WI38 (cell line): ENCODE data around the gene ASTN1.

Experiments
- H3K4me3 ChIP-seq: 2 replicates; pipeline ENCODE4 v1.5.1; 2011; ENCODE audit warnings: low read depth, mild to moderate bottlenecking, control low read depth, low read length
- CTCF ChIP-seq: IDR thresholded peaks from 2 replicates; pipeline ENCODE4 v1.5.1; 2012; ENCODE audit warnings: low read depth, mild to moderate bottlenecking, control low read depth, low read length

The ASTN1 gene

GRCh38 chr1:176976225-176976624, 188.3 kb downstream of the ASTN1 start:
- no peak for TF ChIP-seq CTCF
- H3K4me3 ChIP-seq: no peak overlapping the region

GRCh38 chr1:176964687-176965086, 199.8 kb downstream of the ASTN1 start:
- TF ChIP-seq CTCF: no peak
- H3K4me3 ChIP-seq: no peak overlapping the region

GRCh38 chr1:176963181-176963580, 201.3 kb downstream of the ASTN1 start:
- no peak for TF ChIP-seq CTCF
- H3K4me3 ChIP-seq: no peak overlapping the region

DNA sequence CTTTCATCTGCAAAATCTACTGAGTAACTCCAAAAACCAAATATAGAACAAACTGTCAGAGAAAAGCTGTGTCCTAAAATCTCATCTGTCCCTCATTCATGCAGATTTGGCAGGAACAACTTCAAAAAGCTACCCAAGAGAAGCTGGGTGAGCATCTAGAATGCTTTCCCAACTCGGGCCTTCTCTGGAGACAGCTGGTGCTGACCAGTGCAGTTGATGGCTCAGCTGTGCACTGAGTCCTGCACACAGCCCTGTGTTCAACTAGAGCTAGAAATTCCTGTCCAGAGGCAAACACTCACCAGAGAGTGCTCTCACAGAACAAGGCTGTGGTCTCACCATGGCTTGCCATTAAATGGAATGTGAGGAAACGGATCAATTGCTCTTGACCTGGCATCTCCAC, 202.8 kb downstream of the ASTN1 start:
- TF ChIP-seq CTCF: no peak

DNA sequence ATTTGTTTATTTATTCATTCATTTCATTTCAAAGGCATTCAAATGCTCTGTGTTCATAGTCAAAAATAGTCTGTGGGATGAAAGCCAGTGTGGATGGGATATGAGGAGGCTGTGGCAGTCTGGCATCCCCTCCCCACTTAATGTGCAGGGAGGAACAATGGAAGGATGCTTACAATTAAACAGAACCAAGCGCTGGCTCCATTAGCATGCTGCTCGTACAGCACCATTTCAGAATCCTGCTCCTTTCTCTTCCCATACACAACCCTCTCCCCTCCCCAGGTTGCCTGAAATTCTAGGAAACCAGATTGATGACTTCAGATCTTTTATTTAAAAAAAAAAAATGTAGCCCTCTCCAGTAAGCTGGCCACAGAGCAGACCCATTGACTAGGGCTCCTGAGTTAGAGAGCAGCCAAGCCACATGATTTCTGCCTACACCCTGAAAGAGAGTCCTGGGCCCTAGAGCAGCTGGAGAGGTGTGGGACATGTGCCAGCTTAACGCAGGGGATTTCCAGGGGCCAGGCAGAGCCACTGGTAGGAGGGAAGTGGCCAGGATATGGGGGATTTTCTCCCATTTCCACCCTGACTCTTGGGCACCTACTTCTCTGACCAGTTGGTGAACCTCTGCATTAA, 205.2 kb downstream of the ASTN1 start:
- no peak overlapping the region for H3K4me3 ChIP-seq
- no peak for TF ChIP-seq CTCF

More for the DNA sequence above, 202.8 kb downstream of the ASTN1 start:
- no peak overlapping the region for H3K4me3 ChIP-seq

- no peak for TF ChIP-seq CTCF
- no peak overlapping the region for H3K4me3 ChIP-seq
Observed at GRCh38 chr1:176957603-176958002, 206.9 kb downstream of the ASTN1 start.

DNA sequence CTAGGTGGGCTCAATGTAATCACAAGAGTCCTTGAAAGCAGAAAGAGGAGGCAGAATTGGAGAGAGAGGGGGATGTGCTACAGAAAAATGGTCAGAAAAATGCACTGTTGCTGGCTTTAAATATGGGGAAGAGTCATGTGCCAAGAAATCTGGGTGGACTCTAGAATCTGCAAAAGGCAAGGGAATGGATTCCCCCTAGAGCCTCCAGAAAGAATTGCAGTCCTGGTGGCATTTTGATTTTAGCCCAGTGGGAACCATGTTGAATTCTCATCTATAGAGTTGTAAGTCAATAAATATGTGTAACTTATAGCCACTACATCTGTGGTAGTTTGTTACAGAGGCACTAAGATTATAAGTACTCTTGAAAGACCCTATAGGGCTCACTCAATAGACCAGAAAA, 210.3 kb downstream of the ASTN1 start:
- H3K4me3 ChIP-seq: no peak overlapping the region
- TF ChIP-seq CTCF: no peak
